NB4 (cell line): ENCODE measurements around the gene C4B.

Experiments used
- MYC ChIP-seq: IDR thresholded peaks from 2 replicates; pipeline ENCODE4 v1.6.1; 2011; ENCODE audit warnings: low read depth, low read length
- POLR2A ChIP-seq: IDR thresholded peaks from 2 replicates; pipeline ENCODE4 v1.6.1; 2011; ENCODE audit warnings: mild to moderate bottlenecking; ENCODE audit not compliant: insufficient read length; ENCODE audit errors: extremely low read depth
- TF ChIP-seq, protein P1 (sequence below): IDR thresholded peaks from one replicate; pipeline ENCODE4 v1.5.1; 2012; ENCODE audit warnings: low read depth, low read length

DNA sequence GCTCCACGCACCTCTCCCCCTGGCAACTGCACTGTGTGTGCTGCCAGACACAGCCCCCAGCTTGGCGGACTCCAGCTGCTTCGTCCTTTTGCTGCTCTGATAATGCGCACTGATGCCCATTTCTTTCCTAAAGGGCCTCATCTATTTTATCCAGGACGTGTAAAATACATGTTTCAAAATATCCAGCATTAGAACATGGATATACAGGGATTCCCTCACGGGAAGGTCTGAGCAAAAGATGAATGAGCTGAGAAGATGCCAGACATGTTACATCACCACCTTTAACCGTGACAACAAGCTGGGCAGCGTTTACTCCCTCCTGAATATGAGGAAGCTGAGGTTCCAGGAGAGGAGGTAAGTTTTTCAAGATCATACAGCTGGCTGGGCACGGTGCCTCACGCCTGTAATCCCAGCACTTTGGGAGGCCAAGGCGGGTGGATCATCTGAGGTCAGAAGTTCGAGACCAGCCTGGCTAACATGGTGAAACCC, 61.8 kb downstream of the C4B start:
- TF ChIP-seq, protein P1, sequence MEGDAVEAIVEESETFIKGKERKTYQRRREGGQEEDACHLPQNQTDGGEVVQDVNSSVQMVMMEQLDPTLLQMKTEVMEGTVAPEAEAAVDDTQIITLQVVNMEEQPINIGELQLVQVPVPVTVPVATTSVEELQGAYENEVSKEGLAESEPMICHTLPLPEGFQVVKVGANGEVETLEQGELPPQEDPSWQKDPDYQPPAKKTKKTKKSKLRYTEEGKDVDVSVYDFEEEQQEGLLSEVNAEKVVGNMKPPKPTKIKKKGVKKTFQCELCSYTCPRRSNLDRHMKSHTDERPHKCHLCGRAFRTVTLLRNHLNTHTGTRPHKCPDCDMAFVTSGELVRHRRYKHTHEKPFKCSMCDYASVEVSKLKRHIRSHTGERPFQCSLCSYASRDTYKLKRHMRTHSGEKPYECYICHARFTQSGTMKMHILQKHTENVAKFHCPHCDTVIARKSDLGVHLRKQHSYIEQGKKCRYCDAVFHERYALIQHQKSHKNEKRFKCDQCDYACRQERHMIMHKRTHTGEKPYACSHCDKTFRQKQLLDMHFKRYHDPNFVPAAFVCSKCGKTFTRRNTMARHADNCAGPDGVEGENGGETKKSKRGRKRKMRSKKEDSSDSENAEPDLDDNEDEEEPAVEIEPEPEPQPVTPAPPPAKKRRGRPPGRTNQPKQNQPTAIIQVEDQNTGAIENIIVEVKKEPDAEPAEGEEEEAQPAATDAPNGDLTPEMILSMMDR: no peak
- TF ChIP-seq POLR2A (no peak), MYC (no peak)
